ENCODE results near the gene GMPPA. TPM values are rescaled to one million over a fixed set of nuclear protein-coding genes. Genes with fewer than 3 reads are reported as not detected.

Gene GMPPA
- total RNA-seq, 2 donors from 2014 or later, result 36.9 to 38.2 TPM

- Mint-ChIP-seq H3K27ac (no peak overlapping the region), H3K27me3 (ENCODE audit: insufficient read depth) (peaks cover 8% of the 10 kb centered on the region), H3K4me3 (no peak overlapping the region), H3K4me1 (peaks cover 19% of the 10 kb centered on the region), H3K9me3 (no peaks in the 10 kb centered on the region), H3K36me3 (ENCODE audit: low read depth) (peaks cover 20% of the 10 kb centered on the region)
- Histone ChIP-seq H3K4me1 (ENCODE audit: control insufficient read depth, insufficient read depth, low read length) (peaks cover 8% of the 10 kb centered on the region), H3K9me3 (ENCODE audit: control insufficient read depth, low read length) (no peaks in the 10 kb centered on the region), H3K36me3 (ENCODE audit: control insufficient read depth, insufficient read depth, low read length) (peaks cover 19% of the 10 kb centered on the region), H3K27ac (ENCODE audit: low read depth, low read length) (no peak overlapping the region), H3K4me3 (ENCODE audit: low read length) (no peak overlapping the region), H3K27me3 (ENCODE audit: control insufficient read depth, insufficient read depth, low read length, poor library complexity, severe bottlenecking) (no peaks in the 10 kb centered on the region), H3K9ac (ENCODE audit: extremely low read depth, low read length, poor library complexity, severe bottlenecking) (no peak overlapping the region)
- WGBS, 2 experiments (ENCODE audit: insufficient coverage in 1 of 2, insufficient read length in 1 of 2), result 70 to 76% methylated on average over 6 to 14 of the region's 15 CpGs
- peak; percentile 40 for TF ChIP-seq CTCF (conservative IDR thresholded peaks at IDR 0.05)
- DNase-seq, result peak; percentile 79
Observed at GRCh38 chr2:219537657-219538488, 39.2 kb downstream of the GMPPA start.

GRCh38 chr2:219538504-219538951 is 39.8 kb downstream of the GMPPA start:
- H3K4me3 Mint-ChIP-seq, result no peak overlapping the region
- peaks cover 8% of the 10 kb centered on the region for H3K4me1 ChIP-seq (ENCODE audit: control insufficient read depth, insufficient read depth, low read length)
- TF ChIP-seq CTCF (conservative IDR thresholded peaks at IDR 0.05), result no peak
- peaks cover 19% of the 10 kb centered on the region for H3K4me1 Mint-ChIP-seq
- H3K36me3 Mint-ChIP-seq (ENCODE audit: low read depth), result peaks cover 20% of the 10 kb centered on the region
- 62 to 86% methylated on average over 4 to 6 of the region's 6 CpGs for WGBS, 2 experiments (ENCODE audit: insufficient coverage in 1 of 2, insufficient read length in 1 of 2)
- no peak overlapping the region for H3K27ac Mint-ChIP-seq
- no peak for DNase-seq
- H3K9ac ChIP-seq (ENCODE audit: extremely low read depth, low read length, poor library complexity, severe bottlenecking), result no peak overlapping the region
- H3K27ac ChIP-seq (ENCODE audit: low read depth, low read length), result no peak overlapping the region
- H3K4me3 ChIP-seq (ENCODE audit: low read length), result no peak overlapping the region
- no peaks in the 10 kb centered on the region for H3K9me3 ChIP-seq (ENCODE audit: control insufficient read depth, low read length)
- peaks cover 19% of the 10 kb centered on the region for H3K36me3 ChIP-seq (ENCODE audit: control insufficient read depth, insufficient read depth, low read length)
- no peaks in the 10 kb centered on the region for H3K9me3 Mint-ChIP-seq
- peaks cover 2% of the 10 kb centered on the region for H3K27me3 Mint-ChIP-seq (ENCODE audit: insufficient read depth)
- no peaks in the 10 kb centered on the region for H3K27me3 ChIP-seq (ENCODE audit: control insufficient read depth, insufficient read depth, low read length, poor library complexity, severe bottlenecking)

- DNase-seq, result no peak
- Mint-ChIP-seq H3K27me3 (ENCODE audit: insufficient read depth) (peaks cover under 1% of the 10 kb centered on the region), H3K4me1 (peaks cover 19% of the 10 kb centered on the region), H3K9me3 (no peaks in the 10 kb centered on the region), H3K4me3 (no peak overlapping the region), H3K36me3 (ENCODE audit: low read depth) (peaks cover 20% of the 10 kb centered on the region), H3K27ac (no peak overlapping the region)
- no peak overlapping the region for H3K9ac ChIP-seq (ENCODE audit: extremely low read depth, low read length, poor library complexity, severe bottlenecking)
- H3K4me1 ChIP-seq (ENCODE audit: control insufficient read depth, insufficient read depth, low read length), result peaks cover 8% of the 10 kb centered on the region
- no peak overlapping the region for H3K27ac ChIP-seq (ENCODE audit: low read depth, low read length)
- no peak for TF ChIP-seq CTCF (conservative IDR thresholded peaks at IDR 0.05)
- H3K36me3 ChIP-seq (ENCODE audit: control insufficient read depth, insufficient read depth, low read length), result peaks cover 19% of the 10 kb centered on the region
- 94 to 97% methylated on average over 23 to 32 of the region's 32 CpGs for WGBS, 2 experiments (ENCODE audit: insufficient coverage in 1 of 2, insufficient read length in 1 of 2)
- H3K9me3 ChIP-seq (ENCODE audit: control insufficient read depth, low read length), result no peaks in the 10 kb centered on the region
- no peak overlapping the region for H3K4me3 ChIP-seq (ENCODE audit: low read length)
- peaks cover under 1% of the 10 kb centered on the region for H3K27me3 ChIP-seq (ENCODE audit: control insufficient read depth, insufficient read depth, low read length, poor library complexity, severe bottlenecking)
Observed at GRCh38 chr2:219538956-219539788, 40.5 kb downstream of the GMPPA start.

Data from endodermal cell (in vitro differentiated cells).